NCI-H2227 (cell line): ENCODE data around the gene CPAMD8.

Experiments
- DNase-seq: peaks from one replicate; lab custom pipeline; 2025; ENCODE audit not compliant: unreplicated experiment; lab: John Stamatoyannopoulos, UW

The CPAMD8 gene

DNA sequence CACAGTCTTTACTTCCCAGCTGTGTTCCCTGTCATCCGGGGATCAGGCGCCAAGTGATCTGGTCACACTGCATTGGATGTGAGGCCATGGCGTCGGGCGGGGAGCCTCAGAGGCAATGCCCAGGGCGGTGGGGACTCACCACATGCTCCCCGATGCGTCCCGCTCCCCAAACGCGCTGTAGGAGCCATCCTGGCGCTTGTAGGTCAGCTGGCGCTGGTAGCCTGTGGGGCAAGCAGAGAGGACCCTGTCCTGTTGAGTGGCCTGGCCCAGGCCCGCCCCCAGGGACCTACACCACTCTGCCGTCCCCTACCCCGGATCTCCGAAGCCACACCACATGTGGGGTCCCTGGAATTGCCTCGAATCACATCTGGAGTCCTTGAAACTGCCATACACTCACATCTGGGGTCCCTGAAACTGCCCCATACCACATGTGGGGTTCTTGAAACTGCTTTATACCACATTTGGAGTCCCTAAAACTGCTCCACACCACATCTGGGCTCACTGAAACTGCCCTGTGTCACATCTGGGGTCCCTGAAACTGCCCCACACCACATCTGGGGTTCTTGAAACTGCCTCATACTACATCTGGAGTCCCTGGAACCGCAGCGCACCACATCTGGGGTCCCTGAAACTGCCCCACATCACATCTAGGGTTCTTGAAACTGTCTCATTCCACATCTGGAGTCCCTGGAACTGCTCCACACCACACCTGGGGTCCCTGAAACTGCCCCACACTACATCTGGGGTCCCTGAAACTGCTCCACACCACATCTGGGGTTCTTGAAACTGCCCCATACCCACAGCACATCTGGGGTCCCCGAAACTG lies 104.6 kb downstream of the CPAMD8 start:
- no peak for DNase-seq

DNA sequence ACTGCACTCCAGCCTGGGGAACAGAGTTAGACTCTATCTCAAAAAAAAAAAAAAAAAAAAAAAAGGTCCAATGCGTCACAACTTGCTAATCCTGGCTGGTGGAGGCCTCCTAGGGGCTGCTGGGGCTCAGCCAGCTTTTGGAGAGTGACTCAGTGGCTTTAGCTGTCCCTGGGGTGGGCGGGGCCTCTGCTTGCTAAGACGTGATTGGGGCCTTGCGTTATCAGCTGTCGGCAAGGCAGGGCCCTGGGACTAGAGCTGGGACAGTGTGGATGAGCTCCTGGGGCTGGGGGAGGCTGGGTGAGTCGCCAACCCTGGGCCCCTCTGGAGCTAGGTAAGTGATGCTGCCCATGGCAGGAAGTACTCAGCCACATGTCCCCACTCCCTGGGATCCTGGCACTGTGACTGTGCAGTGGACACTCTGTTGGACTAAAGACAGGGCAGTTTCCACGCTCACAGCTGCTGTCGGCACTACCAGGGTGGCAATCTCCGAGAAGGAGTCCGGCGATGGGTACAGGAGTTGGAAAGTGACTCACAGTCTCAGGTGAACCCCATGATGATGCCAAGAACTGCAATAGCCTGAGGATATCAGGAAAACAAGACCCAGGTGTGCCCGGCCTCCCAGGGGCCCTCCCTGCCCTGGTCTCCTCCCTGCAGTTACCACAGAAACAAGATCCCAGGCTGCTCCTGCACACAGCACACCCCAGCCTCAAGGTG lies 105.6 kb downstream of the CPAMD8 start:
- DNase-seq = no peak

DNA sequence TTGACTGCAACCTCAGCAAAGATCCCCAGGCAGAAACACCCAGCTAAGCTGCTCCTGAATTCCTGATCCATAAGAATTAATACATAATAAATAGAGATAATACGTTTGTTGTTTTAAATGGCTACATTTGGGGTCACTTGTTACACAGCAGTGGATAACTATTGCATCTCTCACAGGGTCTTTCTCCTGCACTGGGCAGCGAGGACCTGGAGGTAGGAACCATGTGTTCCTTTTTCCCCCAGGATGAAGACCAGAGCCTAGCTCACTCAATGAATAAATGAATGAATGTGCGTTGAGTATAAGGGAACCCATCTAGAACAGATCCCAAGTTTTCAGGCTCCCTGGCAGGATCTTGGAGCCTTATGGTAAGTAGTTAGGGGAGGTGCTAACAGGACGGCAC lies 107.1 kb downstream of the CPAMD8 start:
- no peak for DNase-seq

DNA sequence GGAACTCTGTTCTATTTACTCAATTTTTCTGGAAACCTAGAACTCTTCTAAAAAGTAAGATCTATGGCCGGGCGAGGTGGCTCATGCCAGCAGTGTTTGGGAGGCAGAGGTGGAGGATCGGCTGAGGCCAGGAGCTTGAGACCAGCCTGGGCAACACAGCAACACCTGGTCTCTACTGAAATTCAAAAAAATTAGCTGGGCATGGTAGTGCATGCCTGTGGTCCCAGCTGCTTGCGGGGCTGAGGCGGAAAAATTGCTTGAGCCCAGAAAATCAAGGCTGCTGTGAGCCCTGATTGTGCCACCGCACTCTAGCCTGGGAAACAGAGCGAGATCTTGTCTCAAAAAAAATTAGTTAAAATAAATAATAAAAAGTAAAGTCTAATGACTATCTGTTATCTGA lies 109.2 kb downstream of the CPAMD8 start:
- no peak for DNase-seq

DNA sequence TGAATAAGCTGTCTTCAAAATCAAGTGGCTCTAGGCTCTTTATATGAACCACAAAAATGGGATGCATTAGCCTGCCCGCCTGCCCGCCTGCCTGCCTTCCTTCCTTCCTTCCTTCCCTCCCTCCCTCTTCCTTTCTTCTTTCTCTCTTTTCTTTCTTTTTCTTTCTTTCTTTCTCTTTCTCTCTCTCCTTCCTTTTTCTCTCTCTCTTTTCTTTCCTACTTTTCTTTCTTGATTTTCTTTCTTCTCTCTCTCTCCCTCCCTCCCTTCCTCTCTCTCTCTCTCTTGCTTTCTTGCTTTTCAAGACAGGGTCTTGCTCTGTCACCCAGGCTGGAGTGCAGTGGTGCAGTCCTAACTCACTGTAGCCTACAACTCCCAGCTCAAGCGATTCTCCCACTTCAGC lies 110.9 kb downstream of the CPAMD8 start:
- DNase-seq = no peak

DNA sequence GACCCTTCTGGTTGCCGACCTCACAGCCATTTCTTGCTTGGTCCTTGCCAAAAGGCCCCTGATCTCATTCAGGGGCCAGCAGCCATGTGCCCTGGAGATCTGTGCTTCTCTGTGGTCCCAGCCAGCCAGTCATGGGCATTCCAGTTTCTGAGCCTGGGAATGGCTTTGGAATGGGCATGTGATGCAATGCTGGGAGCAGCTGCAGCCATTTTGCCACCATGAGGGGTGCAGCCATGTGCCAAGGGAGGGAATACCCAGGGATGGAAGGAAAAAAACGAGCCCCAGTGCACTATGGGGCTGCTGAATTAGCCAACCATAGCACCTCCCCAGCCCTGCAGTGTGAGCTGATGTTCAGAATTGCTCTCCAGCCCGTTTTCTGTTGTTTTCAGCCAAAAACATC lies 111.5 kb downstream of the CPAMD8 start:
- no peak for DNase-seq

DNA sequence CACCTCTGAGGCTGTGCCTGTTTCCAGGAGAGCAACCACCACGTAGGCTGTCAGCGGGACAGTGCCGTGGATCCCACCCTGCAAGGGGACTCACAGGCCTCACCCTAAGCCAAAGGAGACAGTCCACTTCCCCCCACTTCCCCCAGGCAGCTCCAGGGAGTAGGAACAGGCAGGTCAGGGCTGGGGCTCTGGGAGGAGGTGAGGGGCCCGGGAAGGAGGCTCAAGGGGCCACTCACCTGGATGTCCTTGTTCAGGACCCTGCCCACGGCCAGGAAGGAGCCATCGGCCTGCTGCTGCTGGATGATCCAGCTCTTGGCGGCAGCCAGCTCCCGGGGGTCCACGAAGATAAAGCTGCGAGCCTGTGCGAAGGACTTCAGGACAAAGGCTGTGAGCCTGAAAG lies 112.2 kb downstream of the CPAMD8 start:
- no peak for DNase-seq

DNA sequence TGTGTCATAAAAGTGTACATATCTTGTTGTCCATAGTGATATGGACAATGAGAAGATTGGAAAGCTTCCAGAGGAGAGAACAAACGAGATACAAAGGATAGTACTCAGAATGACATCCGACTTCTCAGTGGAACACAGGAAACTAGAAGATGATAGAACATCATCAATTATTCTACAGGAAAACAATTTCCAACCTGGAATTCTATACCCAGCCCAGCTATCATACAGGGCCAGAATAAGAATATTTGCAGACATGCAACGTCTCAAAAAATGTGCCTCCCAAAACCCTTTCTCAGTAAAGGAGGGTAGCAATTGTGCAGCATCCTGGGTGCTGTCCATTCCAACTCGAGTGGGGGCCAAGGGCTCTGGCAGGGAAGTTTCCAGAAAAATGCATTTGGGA lies 113.8 kb downstream of the CPAMD8 start:
- DNase-seq = no peak

DNA sequence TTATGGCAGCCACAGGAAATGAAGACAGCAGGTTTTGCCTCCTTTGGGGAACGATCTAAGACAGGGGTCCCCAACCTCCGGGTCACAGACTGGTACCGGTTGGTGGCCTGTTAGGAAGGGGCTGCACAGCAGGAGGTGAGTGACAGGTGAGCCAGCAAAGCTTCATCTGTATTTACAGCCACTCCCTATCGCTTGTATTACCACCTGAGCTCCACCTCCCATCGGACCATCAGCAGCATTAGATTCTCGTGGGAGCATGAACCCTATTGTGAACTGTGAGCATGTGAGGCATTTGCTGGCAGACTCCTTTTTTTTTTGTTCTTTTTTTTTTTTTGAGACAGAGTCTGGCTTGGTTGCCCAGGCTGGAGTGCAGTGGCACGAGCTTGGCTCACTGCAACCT lies 115.6 kb downstream of the CPAMD8 start:
- DNase-seq = no peak

DNA sequence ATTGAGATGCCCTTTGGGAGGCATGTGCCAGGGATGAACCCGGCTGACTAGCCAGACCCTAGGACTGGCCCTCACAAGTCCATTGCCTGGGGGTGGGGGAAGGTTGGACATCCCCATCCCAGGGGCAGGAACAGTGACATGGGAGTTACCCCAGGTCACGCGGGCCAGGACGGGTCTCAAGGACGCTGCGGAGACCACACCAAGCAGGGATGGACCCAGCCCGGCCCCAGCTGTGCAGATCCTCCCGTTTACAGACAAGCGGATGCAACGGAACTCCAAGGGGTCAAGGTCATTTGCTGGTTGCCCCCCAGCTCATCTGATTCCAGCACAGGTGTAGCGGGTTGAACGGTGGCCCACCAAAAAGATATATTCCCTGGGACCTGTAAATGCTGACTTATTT lies 117.9 kb downstream of the CPAMD8 start:
- no peak for DNase-seq

DNA sequence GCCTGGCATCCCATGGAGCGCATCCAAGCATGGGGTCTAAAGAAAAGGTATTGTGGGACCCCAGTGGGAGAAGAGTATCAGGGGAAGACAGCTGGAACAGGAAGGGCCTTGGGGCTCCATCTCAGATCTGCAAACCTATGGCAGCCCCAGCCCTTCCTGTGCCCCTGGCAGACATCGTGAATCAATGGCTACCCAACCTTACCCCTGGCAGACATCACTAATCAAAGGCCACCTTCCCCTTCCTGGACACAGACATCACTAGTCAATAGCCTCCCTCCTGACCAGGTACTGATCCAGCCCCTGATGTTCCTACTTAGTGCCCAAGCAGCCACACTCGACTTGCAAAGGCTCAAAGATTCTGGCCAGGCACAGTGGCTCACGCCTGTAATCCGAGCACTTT lies 122.0 kb downstream of the CPAMD8 start:
- DNase-seq = no peak

DNA sequence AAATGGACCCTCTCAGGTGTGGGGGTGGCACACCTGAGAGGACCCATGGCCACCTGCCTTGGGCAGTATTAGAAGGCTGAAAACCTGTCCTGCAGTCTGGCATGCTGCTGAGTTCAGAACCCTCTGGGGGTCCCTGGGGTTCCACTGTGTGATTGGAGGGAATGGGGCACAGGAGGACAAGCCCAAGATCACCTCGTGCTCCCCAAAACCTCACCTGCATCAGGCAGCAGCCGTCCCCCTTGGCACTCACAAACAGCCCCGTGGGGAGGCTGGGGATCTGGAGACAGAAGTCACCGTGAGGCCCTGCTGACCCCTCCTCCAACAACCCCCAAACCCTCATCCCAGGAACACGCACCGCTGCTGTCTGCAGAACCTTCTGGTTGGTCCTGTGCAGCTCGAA lies 123.3 kb downstream of the CPAMD8 start:
- no peak for DNase-seq

DNA sequence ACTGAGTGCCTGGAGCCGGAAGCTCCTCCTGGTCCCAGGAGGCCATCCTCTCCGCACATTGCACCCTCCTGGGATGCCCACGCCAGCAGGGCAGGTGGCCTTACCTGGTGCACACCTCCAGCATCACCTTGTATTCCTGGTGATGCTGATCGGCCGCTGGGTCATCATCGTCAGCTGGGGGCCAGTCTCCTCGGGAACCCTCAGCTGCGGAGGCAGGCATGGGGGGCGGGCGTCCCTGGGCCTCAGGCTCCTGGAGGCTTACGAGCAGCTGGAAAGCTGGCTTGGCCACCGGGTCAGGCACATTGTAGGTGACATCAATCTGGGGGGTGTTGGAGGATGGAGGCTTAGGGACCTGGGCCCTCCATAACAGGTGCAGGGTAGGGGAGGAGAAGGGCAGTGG lies 124.1 kb downstream of the CPAMD8 start:
- DNase-seq = no peak

DNA sequence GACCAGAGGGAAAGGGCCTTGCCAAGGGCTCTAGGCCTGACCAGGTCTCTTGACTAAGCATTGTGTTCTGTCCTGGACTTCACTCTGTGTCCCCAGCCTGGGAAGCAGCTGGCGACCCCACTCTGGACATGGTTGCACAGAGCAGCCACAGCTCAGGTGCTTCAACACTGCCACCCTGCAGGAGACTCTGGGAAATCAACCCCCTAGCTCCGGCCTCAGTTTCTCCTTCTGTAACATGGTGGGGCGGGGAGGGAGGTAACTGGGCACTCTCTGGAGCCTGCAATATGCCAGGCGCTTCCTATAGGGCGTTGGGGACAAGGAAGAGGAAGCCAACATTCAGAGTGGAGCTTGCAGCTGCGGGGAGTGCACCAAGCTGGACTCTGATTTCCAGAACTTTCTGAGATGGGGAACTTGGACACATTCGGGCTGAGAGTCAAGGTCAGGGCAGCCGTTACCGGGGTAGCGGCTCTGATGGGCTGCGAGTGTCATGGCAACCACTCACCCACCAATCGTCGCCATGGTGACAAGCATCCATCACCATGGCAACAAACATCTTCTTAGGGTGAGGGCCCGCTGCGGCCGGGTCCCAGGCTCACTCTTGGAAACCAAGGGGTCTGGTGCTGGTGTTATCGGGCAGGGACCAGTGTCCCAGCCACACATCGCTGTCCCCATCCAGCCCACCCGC lies 125.0 kb downstream of the CPAMD8 start:
- peak; percentile 51 for DNase-seq

DNA sequence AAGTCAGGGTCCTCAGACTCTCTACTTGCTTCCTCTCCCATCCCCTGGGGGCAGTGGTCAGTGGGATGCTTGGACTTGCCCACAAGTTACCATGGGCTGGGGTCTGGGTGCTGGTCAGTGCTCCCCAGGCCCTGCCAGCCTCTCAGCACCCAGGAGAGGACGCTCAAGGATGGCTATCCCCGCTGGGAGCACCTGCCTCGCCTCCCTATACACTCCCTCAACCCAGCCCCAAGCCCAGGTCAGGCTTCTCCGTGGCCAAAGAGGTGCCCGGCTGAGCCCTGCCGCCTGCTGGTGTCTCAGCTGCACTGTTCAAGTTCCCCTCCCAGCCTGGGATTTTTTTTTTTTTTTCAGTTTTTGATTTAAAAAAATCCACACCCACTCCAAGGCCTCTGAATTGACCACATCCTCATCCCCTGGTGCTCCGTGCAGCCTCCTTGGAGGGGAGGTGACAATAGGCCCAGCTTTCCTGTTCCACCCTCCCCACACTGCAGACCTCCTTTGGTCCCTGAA lies 127.0 kb downstream of the CPAMD8 start:
- DNase-seq = no peak

DNA sequence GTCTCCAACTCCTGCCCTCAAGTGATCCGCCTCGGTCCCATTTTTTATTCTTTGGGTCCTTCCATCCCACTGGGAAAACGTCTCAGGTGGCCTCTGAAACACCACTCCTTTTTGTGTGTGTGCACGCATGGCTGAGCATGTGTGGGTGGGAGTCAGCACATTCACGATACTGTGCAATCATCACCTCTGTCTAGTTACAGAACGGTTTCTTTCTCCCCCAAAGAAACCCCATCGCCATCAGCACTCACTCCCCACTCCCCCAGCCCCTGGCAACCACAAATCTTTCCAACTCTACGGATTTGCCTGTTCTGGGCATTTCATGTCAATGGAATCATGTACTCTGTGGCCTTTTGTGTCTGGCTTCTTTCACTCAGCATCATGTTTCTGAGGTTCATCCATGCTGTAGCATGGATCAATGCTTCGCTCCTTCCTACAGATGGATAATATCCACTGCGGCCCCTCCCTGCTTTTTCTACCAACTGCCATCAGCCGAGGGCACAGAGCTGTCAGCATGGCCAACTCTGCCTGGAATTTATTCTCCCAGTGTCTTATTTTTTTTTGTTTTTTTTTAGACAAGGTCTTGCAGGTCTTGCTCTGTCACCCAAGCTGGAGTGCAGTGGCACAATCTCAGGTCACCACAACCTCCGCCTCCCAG lies 128.1 kb downstream of the CPAMD8 start:
- no peak for DNase-seq

DNA sequence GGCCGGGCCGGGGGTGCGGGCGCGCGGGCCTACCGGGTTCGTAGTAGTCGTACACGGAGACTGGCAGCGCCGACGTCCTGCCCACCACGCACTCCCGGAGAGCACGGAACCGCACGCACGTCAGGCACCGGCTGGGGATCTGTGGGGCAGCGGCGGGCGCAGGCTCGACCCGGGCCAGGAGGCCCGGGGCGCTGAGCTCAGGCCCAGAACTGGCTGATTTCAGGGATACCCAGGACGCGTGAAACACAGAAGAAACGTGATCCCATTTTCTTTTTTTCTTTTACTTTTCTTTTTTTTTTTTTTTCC lies 128.8 kb downstream of the CPAMD8 start:
- no peak for DNase-seq

DNA sequence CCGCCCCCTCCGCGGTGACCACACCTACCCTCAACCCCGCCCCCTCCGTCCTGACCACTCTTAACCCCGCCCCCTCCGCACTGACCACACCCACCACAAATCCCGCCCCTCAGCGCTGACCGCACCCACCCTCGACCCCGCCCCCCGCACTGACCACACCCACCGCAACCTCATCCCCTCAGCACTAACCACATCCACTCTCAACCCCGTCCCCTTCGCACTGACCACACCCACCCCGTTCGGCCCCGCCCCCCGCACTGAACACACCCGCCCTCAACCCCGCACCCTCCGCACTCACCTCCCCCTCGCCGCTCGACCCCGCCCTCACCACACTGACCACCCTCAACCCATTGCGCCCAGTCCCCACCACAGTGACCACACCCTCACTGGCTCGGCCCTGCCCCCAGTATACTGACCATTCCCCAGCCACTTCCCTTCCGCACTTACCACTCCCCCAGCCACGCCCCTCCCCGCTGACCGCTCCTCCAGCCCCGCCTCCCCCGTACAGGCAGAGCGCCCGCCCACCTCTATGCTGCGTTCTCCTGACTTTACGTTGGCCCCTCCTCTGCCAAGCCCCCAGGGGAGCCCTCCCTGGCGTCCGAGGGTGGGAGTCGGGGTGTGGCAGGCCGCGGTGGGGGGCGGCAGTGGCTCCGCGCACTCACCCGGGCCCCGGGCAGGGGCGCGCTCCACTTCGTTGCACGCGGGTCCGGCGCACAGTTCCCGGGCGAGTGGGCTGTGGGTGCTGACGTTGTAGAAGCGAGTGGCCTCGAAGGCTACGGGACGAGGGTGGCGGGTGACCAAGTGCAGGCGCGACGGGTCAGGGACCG lies 129.4 kb downstream of the CPAMD8 start:
- peak; percentile 81 for DNase-seq

DNA sequence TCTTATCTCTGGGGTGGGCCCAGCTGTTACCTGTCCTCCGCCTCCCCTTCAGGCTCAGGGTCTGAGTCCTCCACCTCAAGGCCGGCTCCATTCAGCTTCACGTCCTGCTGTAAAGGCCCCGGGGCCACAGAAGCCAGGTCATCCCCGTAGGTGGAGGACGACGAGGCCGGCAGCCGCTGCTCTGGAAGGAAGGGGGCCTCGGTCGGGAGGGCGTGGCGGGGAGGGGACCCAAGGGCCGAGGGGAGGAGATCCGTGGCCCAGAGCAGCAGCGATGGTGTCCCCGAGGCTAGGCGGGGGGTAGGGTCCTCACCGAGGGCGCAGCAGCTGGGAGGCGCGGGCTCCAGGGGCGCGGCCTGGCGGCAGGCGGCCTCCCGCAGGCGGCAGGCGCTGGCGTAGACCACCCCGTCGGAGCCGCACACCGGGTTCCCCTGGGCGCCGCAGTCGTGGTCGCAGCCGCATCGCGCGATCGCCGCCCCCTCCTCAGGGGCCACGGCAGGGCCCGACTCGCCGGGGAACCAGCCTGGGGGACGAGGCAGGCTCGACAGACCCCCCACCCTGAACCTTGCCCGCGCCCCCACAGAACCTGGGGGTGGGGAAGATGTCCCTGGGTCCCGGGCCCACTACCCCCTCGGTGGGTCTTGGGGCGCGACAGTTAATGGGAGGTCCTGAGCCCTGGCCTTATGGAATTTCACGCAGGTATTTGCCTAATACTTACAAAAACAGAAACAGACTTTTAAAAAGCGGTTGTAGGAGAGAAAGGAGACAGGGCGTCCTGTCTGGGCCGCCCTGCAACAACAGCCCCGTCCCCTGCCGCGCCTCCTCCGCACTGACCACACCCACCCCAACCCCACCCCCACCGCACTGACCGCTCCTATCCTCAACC lies 130.2 kb downstream of the CPAMD8 start:
- DNase-seq = peak; percentile 20
